GM19351 (cell line): ENCODE results near the gene APLP2.
"Not testable (repeated sequence)": the region's sequence is repeated elsewhere in the genome, so short reads cannot be mapped to it uniquely, and the experiment has no call there.

Source experiments
- ATAC-seq: cut with Tn5 transposase; IDR thresholded peaks from one replicate; pipeline ENCODE4 v1.9.1; 2021; ENCODE audit warnings: mild to moderate bottlenecking, moderate library complexity; ENCODE audit not compliant: unreplicated experiment

Gene APLP2

GRCh38 chr11:130189492-130190210 is 120.0 kb downstream of the APLP2 start:
- no peak for ATAC-seq

GRCh38 chr11:130190371-130190881 is 120.7 kb downstream of the APLP2 start:
- no peak for ATAC-seq

DNA sequence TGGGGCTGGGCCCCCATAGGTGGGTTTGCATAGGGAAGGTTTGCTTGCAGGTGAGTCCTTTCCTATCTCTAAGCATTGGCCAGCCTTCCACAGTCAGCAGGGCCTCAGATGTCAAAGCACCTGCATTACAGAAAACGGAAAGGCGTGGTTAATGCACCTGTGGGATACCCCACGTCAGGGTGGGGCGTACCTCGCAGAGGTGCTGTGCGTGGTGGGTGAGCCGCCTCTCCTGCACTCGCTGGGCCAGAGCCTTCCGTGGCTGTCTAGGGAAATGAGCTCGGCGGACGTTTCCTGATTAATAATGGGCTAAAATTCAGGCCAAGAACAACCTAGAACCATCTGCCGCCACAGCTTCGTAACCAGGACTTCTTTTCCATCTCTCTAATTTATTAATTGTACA is 122.2 kb downstream of the APLP2 start:
- no peak for ATAC-seq

DNA sequence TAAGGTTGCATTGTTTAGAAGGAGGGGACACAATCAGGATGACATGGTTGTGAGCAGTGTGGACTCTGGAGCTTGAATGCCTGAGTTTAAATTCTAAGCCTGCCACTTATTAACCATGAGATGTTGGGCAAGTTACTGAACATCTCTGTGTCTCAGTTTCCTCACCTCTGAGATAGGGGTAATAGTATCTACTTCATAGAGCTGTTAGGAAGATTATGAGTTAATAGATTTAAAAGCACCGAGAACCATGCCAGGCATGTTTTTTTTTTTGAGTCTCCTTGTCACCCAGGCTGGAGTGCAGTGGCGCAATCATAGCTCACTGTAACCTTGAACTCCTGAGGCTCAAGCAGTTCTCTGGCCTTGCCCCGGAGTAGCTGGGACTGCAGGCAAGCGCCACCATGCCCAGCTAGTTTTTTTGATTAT is 123.2 kb downstream of the APLP2 start:
- ATAC-seq: no peak

DNA sequence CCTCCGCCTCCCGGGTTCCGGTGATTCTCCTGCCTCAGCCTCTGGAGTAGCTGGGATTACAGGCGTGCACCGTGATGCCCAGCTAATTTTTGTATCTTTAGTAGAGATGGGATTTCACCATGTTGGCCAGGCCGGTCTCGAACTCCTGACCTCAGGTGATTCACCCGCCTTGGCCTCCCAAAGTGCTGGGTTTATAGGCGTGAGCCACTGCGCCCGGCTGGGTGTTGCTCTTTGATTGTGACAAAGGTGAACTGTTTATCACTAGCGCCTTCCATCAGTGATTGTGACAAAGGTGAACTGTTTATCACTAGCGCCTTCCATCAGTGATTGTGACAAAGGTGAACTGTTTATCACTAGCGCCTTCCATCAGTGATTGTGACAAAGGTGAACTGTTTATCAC is 123.9 kb downstream of the APLP2 start:
- not testable (repeated sequence) for ATAC-seq
